SH-SY5Y (cell line): Measurements from ENCODE around the gene CLIC5.

Experiments used
- GATA2 ChIP-seq: IDR thresholded peaks from 2 replicates; pipeline ENCODE4 v1.6.1; 2011; ENCODE audit warnings: mild to moderate bottlenecking, low read depth, low read length
- GATA3 ChIP-seq: IDR thresholded peaks from 2 replicates; pipeline ENCODE4 v1.6.1; 2011; ENCODE audit warnings: low read depth, mild to moderate bottlenecking, low read length, moderate library complexity

DNA sequence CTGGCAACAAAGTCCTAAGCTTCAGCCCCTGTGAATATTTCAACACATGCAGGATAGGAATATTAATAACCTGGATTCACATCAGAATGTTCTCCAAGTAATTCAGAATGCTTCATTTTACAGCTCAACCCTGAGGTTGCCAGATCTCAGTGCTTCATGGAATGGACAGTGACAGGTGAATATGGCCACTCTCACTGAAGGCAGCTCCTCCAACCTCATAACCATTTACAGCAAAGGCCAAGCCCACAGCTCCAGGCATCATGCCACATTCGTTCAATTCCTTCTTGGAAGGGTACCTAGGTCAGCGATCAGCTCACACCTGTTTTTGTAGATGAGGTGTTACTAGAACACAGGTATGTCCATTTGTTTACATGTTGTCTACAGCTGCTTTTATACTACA, 17.1 kb downstream of the CLIC5 start:
- TF ChIP-seq GATA3 (no peak), GATA2 (no peak)
